Measurements from ENCODE around the gene ERMP1.

Gene ERMP1

GRCh38 chr9:5869315-5870019 lies 36.5 kb upstream of the ERMP1 start:
- Histone ChIP-seq H3K14ac (ENCODE audit: low read length in 2 of 2) (no peak overlapping the region), H3K4me1 (ENCODE audit: control insufficient read depth, insufficient read depth, low read depth, low read length) (peaks cover 2% of the 10 kb centered on the region), H2BK120ac (ENCODE audit: low read depth, low read length) (peak overlapping the region; percentile 30), H3K27me3 (ENCODE audit: control insufficient read depth in 1 of 2, insufficient read depth in 1 of 2, low read length in 2 of 2) (no peaks in the 10 kb centered on the region), H3K4me2 (ENCODE audit: low read length, poor library complexity, severe bottlenecking) (no peak overlapping the region), H2AK5ac (ENCODE audit: low read length, severe bottlenecking) (no peak overlapping the region), H3K18ac (ENCODE audit: low read depth in 1 of 2, low read length in 2 of 2) (no peak overlapping the region), H3K79me1 (replicated peaks; ENCODE audit: low read length, poor library complexity, severe bottlenecking) (no peaks in the 10 kb centered on the region), H2AFZ (ENCODE audit: low read depth, low read length) (no peak overlapping the region), H2BK15ac (ENCODE audit: low read depth, poor library complexity, severe bottlenecking) (no peak overlapping the region), H4K91ac (ENCODE audit: low read length) (no peak overlapping the region), H3K9ac (ENCODE audit: low read length) (no peak overlapping the region), H3K23ac (ENCODE audit: low read length in 2 of 2) (no peak overlapping the region), H3K4ac (ENCODE audit: low read depth in 1 of 2, low read length in 2 of 2) (no peak overlapping the region), H4K8ac (ENCODE audit: low read length) (peak overlapping the region; percentile 36), H3K27ac (ENCODE audit: low read length, poor library complexity, severe bottlenecking) (no peak overlapping the region), H2BK5ac (ENCODE audit: low read depth, low read length, poor library complexity, severe bottlenecking) (no peak overlapping the region), H3K9me3 (ENCODE audit: control insufficient read depth, low read length) (no peaks in the 10 kb centered on the region), H3K4me3 (ENCODE audit: insufficient read depth in 1 of 2, low read depth in 1 of 2, low read length in 2 of 2) (no peak overlapping the region), H3K36me3 (ENCODE audit: control insufficient read depth in 1 of 2, insufficient read depth in 2 of 2, low read depth in 1 of 2, low read length in 2 of 2) (no peaks in the 10 kb centered on the region), H2BK12ac (ENCODE audit: low read length in 2 of 2) (peak overlapping the region; percentile 15 to 46)
- no peak for DNase-seq
- WGBS, result 64% methylated on average over 3 of the region's 3 CpGs

DNA sequence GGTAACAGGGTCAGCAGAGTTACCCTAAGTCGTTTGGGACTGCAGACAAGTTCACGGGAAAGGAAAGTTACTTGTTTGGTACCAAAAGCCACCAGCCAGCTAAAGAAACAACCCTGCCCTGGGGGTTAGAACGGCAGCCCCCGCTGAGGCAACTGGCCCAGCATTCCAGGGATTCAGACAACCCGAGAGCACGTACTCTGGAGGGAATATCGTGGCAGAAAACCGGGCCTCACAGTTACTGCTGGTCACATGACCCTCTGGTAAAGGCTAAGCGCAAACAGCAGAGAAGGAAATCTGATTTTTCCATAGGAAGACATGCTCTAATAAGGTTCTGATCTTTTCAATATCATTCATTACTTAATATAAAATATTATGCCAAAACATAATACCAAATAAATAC lies 35.3 kb upstream of the ERMP1 start:
- Histone ChIP-seq H3K4ac (ENCODE audit: low read depth in 1 of 2, low read length in 2 of 2) (no peak overlapping the region), H3K9me3 (ENCODE audit: control insufficient read depth, low read length) (no peaks in the 10 kb centered on the region), H2AFZ (ENCODE audit: low read depth, low read length) (no peak overlapping the region), H3K4me2 (ENCODE audit: low read length, poor library complexity, severe bottlenecking) (no peak overlapping the region), H3K36me3 (ENCODE audit: control insufficient read depth in 1 of 2, insufficient read depth in 2 of 2, low read depth in 1 of 2, low read length in 2 of 2) (no peaks in the 10 kb centered on the region), H3K27ac (ENCODE audit: low read length, poor library complexity, severe bottlenecking) (no peak overlapping the region), H3K23ac (ENCODE audit: low read length in 2 of 2) (no peak overlapping the region), H3K9ac (ENCODE audit: low read length) (no peak overlapping the region), H3K27me3 (ENCODE audit: control insufficient read depth in 1 of 2, insufficient read depth in 1 of 2, low read length in 2 of 2) (no peaks in the 10 kb centered on the region), H2BK120ac (ENCODE audit: low read depth, low read length) (no peak overlapping the region), H2BK5ac (ENCODE audit: low read depth, low read length, poor library complexity, severe bottlenecking) (no peak overlapping the region), H2BK12ac (ENCODE audit: low read length in 2 of 2) (no peak overlapping the region), H3K18ac (ENCODE audit: low read depth in 1 of 2, low read length in 2 of 2) (no peak overlapping the region), H3K14ac (ENCODE audit: low read length in 2 of 2) (no peak overlapping the region), H3K4me1 (ENCODE audit: control insufficient read depth, insufficient read depth, low read depth, low read length) (peaks cover 2% of the 10 kb centered on the region), H4K8ac (ENCODE audit: low read length) (no peak overlapping the region), H2AK5ac (ENCODE audit: low read length, severe bottlenecking) (no peak overlapping the region), H4K91ac (ENCODE audit: low read length) (no peak overlapping the region), H3K79me1 (replicated peaks; ENCODE audit: low read length, poor library complexity, severe bottlenecking) (no peaks in the 10 kb centered on the region), H2BK15ac (ENCODE audit: low read depth, poor library complexity, severe bottlenecking) (no peak overlapping the region), H3K4me3 (ENCODE audit: insufficient read depth in 1 of 2, low read depth in 1 of 2, low read length in 2 of 2) (no peak overlapping the region)
- no peak for DNase-seq
- 78% methylated on average over 8 of the region's 9 CpGs for WGBS

GRCh38 chr9:5866685-5867084 lies 33.8 kb upstream of the ERMP1 start:
- Histone ChIP-seq H4K8ac (ENCODE audit: low read length) (no peak overlapping the region), H3K4me1 (ENCODE audit: control insufficient read depth, insufficient read depth, low read depth, low read length) (peaks cover 2% of the 10 kb centered on the region), H3K27ac (ENCODE audit: low read length, poor library complexity, severe bottlenecking) (no peak overlapping the region), H3K9me3 (ENCODE audit: control insufficient read depth, low read length) (no peaks in the 10 kb centered on the region), H3K79me1 (replicated peaks; ENCODE audit: low read length, poor library complexity, severe bottlenecking) (no peaks in the 10 kb centered on the region), H3K4me2 (ENCODE audit: low read length, poor library complexity, severe bottlenecking) (no peak overlapping the region), H3K14ac (ENCODE audit: low read length in 2 of 2) (no peak overlapping the region), H3K36me3 (ENCODE audit: control insufficient read depth in 1 of 2, insufficient read depth in 2 of 2, low read depth in 1 of 2, low read length in 2 of 2) (no peaks in the 10 kb centered on the region), H3K4ac (ENCODE audit: low read depth in 1 of 2, low read length in 2 of 2) (no peak overlapping the region), H3K4me3 (ENCODE audit: insufficient read depth in 1 of 2, low read depth in 1 of 2, low read length in 2 of 2) (no peak overlapping the region), H2BK5ac (ENCODE audit: low read depth, low read length, poor library complexity, severe bottlenecking) (no peak overlapping the region), H2AFZ (ENCODE audit: low read depth, low read length) (no peak overlapping the region), H2AK5ac (ENCODE audit: low read length, severe bottlenecking) (no peak overlapping the region), H3K9ac (ENCODE audit: low read length) (no peak overlapping the region), H2BK120ac (ENCODE audit: low read depth, low read length) (no peak overlapping the region), H2BK15ac (ENCODE audit: low read depth, poor library complexity, severe bottlenecking) (no peak overlapping the region), H3K18ac (ENCODE audit: low read depth in 1 of 2, low read length in 2 of 2) (no peak overlapping the region), H3K27me3 (ENCODE audit: control insufficient read depth in 1 of 2, insufficient read depth in 1 of 2, low read length in 2 of 2) (no peaks in the 10 kb centered on the region), H2BK12ac (ENCODE audit: low read length in 2 of 2) (no peak overlapping the region), H3K23ac (ENCODE audit: low read length in 2 of 2) (no peak overlapping the region), H4K91ac (ENCODE audit: low read length) (no peak overlapping the region)
- WGBS, result 99% methylated on average over 3 of the region's 3 CpGs
- DNase-seq, result no peak

- DNase-seq, result no peak
- WGBS, result 100% methylated on average over 1 of the region's 2 CpGs
- no peak overlapping the region for H3K23ac ChIP-seq (ENCODE audit: low read length in 2 of 2)
Observed at GRCh38 chr9:5866272-5866671, 33.4 kb upstream of the ERMP1 start.

More at GRCh38 chr9:5866272-5866671, 33.4 kb upstream of the ERMP1 start:
- H2AK5ac ChIP-seq (ENCODE audit: low read length, severe bottlenecking), result no peak overlapping the region
- H4K8ac ChIP-seq (ENCODE audit: low read length), result no peak overlapping the region
- no peaks in the 10 kb centered on the region for H3K79me1 ChIP-seq (replicated peaks; ENCODE audit: low read length, poor library complexity, severe bottlenecking)
- no peak overlapping the region for H2BK5ac ChIP-seq (ENCODE audit: low read depth, low read length, poor library complexity, severe bottlenecking)
- H3K27ac ChIP-seq (ENCODE audit: low read length, poor library complexity, severe bottlenecking), result no peak overlapping the region
- H3K36me3 ChIP-seq (ENCODE audit: control insufficient read depth in 1 of 2, insufficient read depth in 2 of 2, low read depth in 1 of 2, low read length in 2 of 2), result no peaks in the 10 kb centered on the region
- no peak overlapping the region for H3K18ac ChIP-seq (ENCODE audit: low read depth in 1 of 2, low read length in 2 of 2)
- H2BK12ac ChIP-seq (ENCODE audit: low read length in 2 of 2), result no peak overlapping the region
- no peak overlapping the region for H3K14ac ChIP-seq (ENCODE audit: low read length in 2 of 2)
- no peak overlapping the region for H2BK120ac ChIP-seq (ENCODE audit: low read depth, low read length)
- no peak overlapping the region for H2AFZ ChIP-seq (ENCODE audit: low read depth, low read length)
- H4K91ac ChIP-seq (ENCODE audit: low read length), result no peak overlapping the region
- H3K27me3 ChIP-seq (ENCODE audit: control insufficient read depth in 1 of 2, insufficient read depth in 1 of 2, low read length in 2 of 2), result no peaks in the 10 kb centered on the region
- no peak overlapping the region for H3K9ac ChIP-seq (ENCODE audit: low read length)
- no peak overlapping the region for H3K4ac ChIP-seq (ENCODE audit: low read depth in 1 of 2, low read length in 2 of 2)
- H3K9me3 ChIP-seq (ENCODE audit: control insufficient read depth, low read length), result no peaks in the 10 kb centered on the region
- peaks cover 2% of the 10 kb centered on the region for H3K4me1 ChIP-seq (ENCODE audit: control insufficient read depth, insufficient read depth, low read depth, low read length)
- H2BK15ac ChIP-seq (ENCODE audit: low read depth, poor library complexity, severe bottlenecking), result no peak overlapping the region
- no peak overlapping the region for H3K4me3 ChIP-seq (ENCODE audit: insufficient read depth in 1 of 2, low read depth in 1 of 2, low read length in 2 of 2)
- no peak overlapping the region for H3K4me2 ChIP-seq (ENCODE audit: low read length, poor library complexity, severe bottlenecking)

All from mesenchymal stem cell (in vitro differentiated cells and primary cell).